ENCODE measurements around the gene TNFRSF19. TPM values are rescaled to one million over a fixed set of nuclear protein-coding genes. Genes with fewer than 3 reads are reported as not detected.

The TNFRSF19 gene
- total and polyA plus RNA-seq, 2 of the 8 experiments (the other 6 are each of a cell fraction or from before 2014, with no cell fraction given), result 0.50 to 0.95 TPM

DNA sequence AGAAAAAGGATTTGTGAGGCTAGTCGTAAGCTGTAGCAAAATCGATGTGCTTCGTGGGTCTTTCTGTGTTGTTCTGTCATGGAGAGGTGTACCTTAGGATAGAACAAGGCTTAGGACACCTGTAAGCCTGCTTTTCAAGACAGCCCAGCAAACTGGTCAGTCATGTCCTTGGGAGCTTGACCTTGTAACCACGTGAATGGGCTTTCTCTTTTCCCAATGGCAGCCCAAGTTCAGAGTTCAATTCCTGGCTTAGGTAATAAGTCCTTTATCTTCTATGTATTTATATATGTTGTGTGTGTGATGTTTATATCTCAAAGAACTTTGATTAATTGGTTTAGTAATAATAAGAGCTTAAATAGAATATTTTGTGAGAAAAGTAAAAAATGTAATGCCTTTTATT lies 112.9 kb downstream of the TNFRSF19 start:
- H3K14ac ChIP-seq (ENCODE audit: insufficient read length), result no peak overlapping the region
- POLR2A ChIA-PET (ENCODE audit: partially characterized antibody), result no interaction called here
- no peak overlapping the region for H3K4me2 ChIP-seq (ENCODE audit: insufficient read depth in 1 of 2, low read depth in 2 of 2, low read length in 2 of 2)
- no peak overlapping the region for H2BK120ac ChIP-seq (replicated peaks; ENCODE audit: low read depth, low read length)
- H4K8ac ChIP-seq (ENCODE audit: extremely low read depth, insufficient read depth, low read length), result no peak overlapping the region
- H3K56ac ChIP-seq (replicated peaks; ENCODE audit: insufficient read length, low read depth, low read length), result no peak overlapping the region
- FAIRE-seq (no peak), DNase-seq (ENCODE audit: low read depth in 1 of 2, low spot score in 2 of 2) (no peak)
- H4K20me1 ChIP-seq (replicated peaks in 1 of 2; ENCODE audit: control insufficient read depth in 1 of 2, insufficient read depth in 2 of 2, low read length in 2 of 2), result no peaks in the 10 kb centered on the region
- H2AK5ac ChIP-seq (ENCODE audit: low read depth, low read length), result no peak overlapping the region
- H3K9ac ChIP-seq (replicated peaks in 1 of 4; ENCODE audit: extremely low read depth in 1 of 4, low read depth in 3 of 4, low read length in 3 of 4), result no peak overlapping the region
- H2AFZ ChIP-seq (ENCODE audit: low read length), result no peak overlapping the region
- no peak overlapping the region for H2BK12ac ChIP-seq (ENCODE audit: low read depth, low read length)
- no peak overlapping the region for H3K23ac ChIP-seq (ENCODE audit: insufficient read length)
- 83% methylated on average over 4 of the region's 4 CpGs; no CpG with 5 or more reads in 1 of the 2 experiments for WGBS, 2 experiments (ENCODE audit: extremely low coverage in 1 of 2, insufficient coverage in 1 of 2, insufficient read length in 1 of 2, insufficient replicate concordance in 2 of 2, low coverage in 1 of 2, low lambda C conversion rate in 2 of 2, missing lambda C conversion rate in 1 of 2)
- no peak overlapping the region for H4K91ac ChIP-seq (replicated peaks; ENCODE audit: insufficient read length, low read length)
- H2BK5ac ChIP-seq (ENCODE audit: low read depth, low read length), result no peak overlapping the region
- H3K4ac ChIP-seq (replicated peaks; ENCODE audit: insufficient read length, low read depth, low read length), result no peak overlapping the region
- H3K9me3 ChIP-seq (ENCODE audit: insufficient read depth in 2 of 2, low read depth in 1 of 2, low read length in 1 of 2), result peaks cover 19 to 20% of the 10 kb centered on the region in 2 experiments
- peaks cover 0 to 5% (median 0%) of the 10 kb centered on the region in 4 experiments; a peak in 1 of 8 replicates for H3K36me3 ChIP-seq (ENCODE audit: control insufficient read depth in 2 of 4, insufficient read depth in 4 of 4, low read length in 3 of 4)
- no peak overlapping the region for H3K27ac ChIP-seq (ENCODE audit: low read depth, low read length)
- no peak overlapping the region for H2BK15ac ChIP-seq (ENCODE audit: low read length)
- CTCF ChIA-PET (ENCODE audit: partially characterized antibody), result interaction anchor here (0.6 to 0.8 kb wide), 2 partner anchors 16 to 104 kb away, joined by 3 read pairs; no protein-coding TSS in a partner anchor
- H3K18ac ChIP-seq (ENCODE audit: extremely low read depth, low read length), result no peak overlapping the region
- no peaks in the 10 kb centered on the region for H3K79me2 ChIP-seq (ENCODE audit: control insufficient read depth in 1 of 2, insufficient read depth in 2 of 2, low read length in 2 of 2)
- H3K4me3 ChIP-seq (ENCODE audit: extremely low read depth in 1 of 4, insufficient read depth in 2 of 4, low read depth in 3 of 4, low read length in 4 of 4), result no peak overlapping the region
- H3K27me3 ChIP-seq (replicated peaks in 1 of 4; ENCODE audit: control insufficient read depth in 3 of 4, extremely low read depth in 1 of 4, insufficient read depth in 3 of 4, low read length in 3 of 4), result no peaks in the 10 kb centered on the region
- H3K23me2 ChIP-seq (ENCODE audit: low read depth, low read length), result no peaks in the 10 kb centered on the region
- H4K5ac ChIP-seq (ENCODE audit: insufficient read length, low read depth, low read length), result no peak overlapping the region
- no peaks in the 10 kb centered on the region for H3K79me1 ChIP-seq (ENCODE audit: low read depth, low read length)
- no peak overlapping the region for H2BK20ac ChIP-seq (ENCODE audit: low read length)
- 0 out of 7 replicates have a peak, but pooled peaks cover 0 to 3% (median 0%) of the 10 kb centered on the region in 4 experiments for H3K4me1 ChIP-seq (replicated peaks in 1 of 4; ENCODE audit: control insufficient read depth in 3 of 4, insufficient read depth in 4 of 4, low read length in 3 of 4)
- no peak for TF ChIP-seq POU5F1 (IDR thresholded peaks at IDR 0.05; ENCODE audit: low read depth, low read length)
- TF ChIP-seq, protein P1, sequence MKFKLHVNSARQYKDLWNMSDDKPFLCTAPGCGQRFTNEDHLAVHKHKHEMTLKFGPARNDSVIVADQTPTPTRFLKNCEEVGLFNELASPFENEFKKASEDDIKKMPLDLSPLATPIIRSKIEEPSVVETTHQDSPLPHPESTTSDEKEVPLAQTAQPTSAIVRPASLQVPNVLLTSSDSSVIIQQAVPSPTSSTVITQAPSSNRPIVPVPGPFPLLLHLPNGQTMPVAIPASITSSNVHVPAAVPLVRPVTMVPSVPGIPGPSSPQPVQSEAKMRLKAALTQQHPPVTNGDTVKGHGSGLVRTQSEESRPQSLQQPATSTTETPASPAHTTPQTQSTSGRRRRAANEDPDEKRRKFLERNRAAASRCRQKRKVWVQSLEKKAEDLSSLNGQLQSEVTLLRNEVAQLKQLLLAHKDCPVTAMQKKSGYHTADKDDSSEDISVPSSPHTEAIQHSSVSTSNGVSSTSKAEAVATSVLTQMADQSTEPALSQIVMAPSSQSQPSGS (IDR thresholded peaks at IDR 0.05; ENCODE audit: low read length), result no peak
- TF ChIP-seq YY1 (IDR thresholded peaks at IDR 0.05; ENCODE audit: low read depth, low read length), result no peak
- TF ChIP-seq TAF1 (IDR thresholded peaks at IDR 0.05; ENCODE audit: low read depth, low read length), result no peak
- TF ChIP-seq RNF2 (IDR thresholded peaks at IDR 0.05; ENCODE audit: borderline replicate concordance, low read depth, low read length, missing control alignments, poor library complexity, severe bottlenecking), result no peak
- TF ChIP-seq BCL11A (IDR thresholded peaks at IDR 0.05; ENCODE audit: low read depth in 2 of 2, low read length in 2 of 2), result no peak
- no peak for TF ChIP-seq RBBP5 (IDR thresholded peaks at IDR 0.05; ENCODE audit: borderline replicate concordance, low read depth, low read length)
- TF ChIP-seq CHD2 (IDR thresholded peaks at IDR 0.05; ENCODE audit: low read length), result no peak
- TF ChIP-seq EGR1 (IDR thresholded peaks at IDR 0.05; ENCODE audit: borderline replicate concordance, low read depth, low read length), result no peak
- TF ChIP-seq PHF8 (conservative IDR thresholded peaks at IDR 0.05; ENCODE audit: low read depth, low read length), result no peak
- TF ChIP-seq MAX (IDR thresholded peaks at IDR 0.05), result no peak
- no peak for TF ChIP-seq HDAC2 (IDR thresholded peaks at IDR 0.05; ENCODE audit: borderline replicate concordance in 1 of 2, low read depth in 2 of 2, low read length in 2 of 2)
